H1 (cell line): ENCODE measurements around the gene RPS5. TPM values are rescaled to one million over a fixed set of nuclear protein-coding genes. Genes with fewer than 3 reads are reported as not detected.

ENCODE experiments used
- CTCF ChIA-PET: fragments of 300-600 bp; sonication (Branson Sonifier 250); formaldehyde crosslinking; loops from one replicate; lab custom pipeline; 2021; ENCODE audit not compliant: partially characterized antibody; lab: Charles Lee
- POLR2A ChIA-PET: fragments of 300-600 bp; sonication (Branson Sonifier 250); formaldehyde crosslinking; loops from one replicate; lab custom pipeline; 2021; ENCODE audit warnings: inconsistent platforms; ENCODE audit not compliant: partially characterized antibody; lab: Charles Lee
- DNase-seq, 2 experiments: peaks; one replicate each; pipeline versions ENCODE4 v3.0.0 to v3.0.0-alpha.2; 2010 to 2022; ENCODE audit warnings: low spot score in 2 of 2, low read depth in 1 of 2, mixed read lengths in 1 of 2
- FAIRE-seq: peaks from 2 replicates; lab custom pipeline; 2011; peaks lifted over from hg19 to GRCh38; lab: Jason Lieb, UNC
- H2AFZ ChIP-seq: 2 replicates; pipeline ENCODE4 v1.8.1; 2012; ENCODE audit warnings: low read length, inconsistent platforms
- H2AK5ac ChIP-seq: 2 replicates; pipeline ENCODE4 v1.6.1; 2013; ENCODE audit warnings: low read depth, low read length
- H2BK120ac ChIP-seq: replicated peaks from 2 replicates; pipeline ENCODE3; 2013; ENCODE audit warnings: low read depth, low read length, inconsistent platforms
- H2BK12ac ChIP-seq: 2 replicates; pipeline ENCODE4 v1.6.1; 2013; ENCODE audit warnings: low read depth, low read length
- H2BK15ac ChIP-seq: 2 replicates; pipeline ENCODE4 v1.6.1; 2013; ENCODE audit warnings: low read length
- H2BK20ac ChIP-seq: 2 replicates; pipeline ENCODE4 v1.6.1; 2013; ENCODE audit warnings: low read length
- H2BK5ac ChIP-seq: 2 replicates; pipeline ENCODE4 v1.6.1; 2013; ENCODE audit warnings: low read depth, low read length
- H3K14ac ChIP-seq: 2 replicates; pipeline ENCODE4 v1.6.1; 2013; ENCODE audit warnings: inconsistent platforms; ENCODE audit not compliant: insufficient read length
- H3K18ac ChIP-seq: 2 replicates; pipeline ENCODE4 v1.6.1; 2013; ENCODE audit warnings: low read length; ENCODE audit errors: extremely low read depth
- H3K23ac ChIP-seq: 2 replicates; pipeline ENCODE4 v1.6.1; 2013; ENCODE audit warnings: inconsistent platforms; ENCODE audit not compliant: insufficient read length
- H3K23me2 ChIP-seq: 2 replicates; pipeline ENCODE4 v1.6.1; 2013; ENCODE audit warnings: low read depth, low read length
- H3K27ac ChIP-seq: 2 replicates; pipeline ENCODE4 v1.6.1; 2011; ENCODE audit warnings: low read depth, low read length, inconsistent platforms
- H3K27me3 ChIP-seq, 4 experiments: replicated peaks in 1 of 4; 1 replicate in 1 of 4; 2 replicates in 3 of 4; pipeline versions ENCODE4 v1.6.1 to v1.8.1; 2011 to 2013; ENCODE audit warnings: low read length in 3 of 4, mild to moderate bottlenecking in 3 of 4, inconsistent platforms in 2 of 4, mixed read lengths in 2 of 4, moderate library complexity in 1 of 4; ENCODE audit not compliant: control insufficient read depth in 3 of 4, insufficient read depth in 3 of 4; ENCODE audit errors: extremely low read depth in 1 of 4
- H3K36me3 ChIP-seq, 4 experiments: 2 replicates each; pipeline versions ENCODE4 v1.6.1 to v1.8.1; 2011 to 2013; ENCODE audit warnings: mild to moderate bottlenecking in 4 of 4, low read length in 3 of 4, moderate library complexity in 2 of 4, control low read depth in 1 of 4, inconsistent platforms in 1 of 4; ENCODE audit not compliant: insufficient read depth in 4 of 4, control insufficient read depth in 2 of 4
- H3K4ac ChIP-seq: replicated peaks from 2 replicates; pipeline ENCODE3; 2013; ENCODE audit warnings: low read length, low read depth, mixed read lengths, inconsistent platforms; ENCODE audit not compliant: insufficient read length
- H3K4me1 ChIP-seq, 4 experiments: replicated peaks in 1 of 4; 1 replicate in 1 of 4; 2 replicates in 3 of 4; pipeline versions ENCODE4 v1.6.1 to v1.8.1; 2011 to 2013; ENCODE audit warnings: low read length in 3 of 4, inconsistent platforms in 2 of 4, mixed read lengths in 1 of 4; ENCODE audit not compliant: insufficient read depth in 4 of 4, control insufficient read depth in 3 of 4
- H3K4me2 ChIP-seq, 2 experiments: 2 replicates each; pipeline versions ENCODE4 v1.6.1 to v1.8.1; 2011 to 2013; ENCODE audit warnings: low read depth in 2 of 2, low read length in 2 of 2, control low read depth in 1 of 2, inconsistent platforms in 1 of 2, mild to moderate bottlenecking in 1 of 2; ENCODE audit not compliant: insufficient read depth in 1 of 2
- H3K4me3 ChIP-seq, 4 experiments: fragments of 200-600, 300-600 bp in 1 of 4; sonication (generic), shearing (Covaris generic), sonication (Bioruptor Twin) in 1 of 4; 2 replicates each; pipeline versions ENCODE4 v1.5.1 to v1.8.1; 2011 to 2016; ENCODE audit warnings: low read length in 4 of 4, low read depth in 3 of 4, control low read depth in 2 of 4, inconsistent platforms in 2 of 4, mild to moderate bottlenecking in 2 of 4, mixed read lengths in 1 of 4, moderate library complexity in 1 of 4; ENCODE audit not compliant: insufficient read depth in 2 of 4; ENCODE audit errors: extremely low read depth in 1 of 4
- H3K56ac ChIP-seq: replicated peaks from 2 replicates; pipeline ENCODE3; 2013; ENCODE audit warnings: low read depth, mild to moderate bottlenecking, mixed read lengths, low read length, inconsistent platforms; ENCODE audit not compliant: insufficient read length
- H3K79me1 ChIP-seq: 2 replicates; pipeline ENCODE4 v1.6.1; 2013; ENCODE audit warnings: low read depth, low read length, control low read depth
- H3K79me2 ChIP-seq, 2 experiments: 2 replicates each; pipeline versions ENCODE4 v1.6.1 to v1.8.1; 2012 to 2013; ENCODE audit warnings: low read length in 2 of 2, mild to moderate bottlenecking in 2 of 2, inconsistent platforms in 1 of 2; ENCODE audit not compliant: insufficient read depth in 2 of 2, control insufficient read depth in 1 of 2
- H3K9ac ChIP-seq, 4 experiments: replicated peaks in 1 of 4; 1 replicate in 1 of 4; 2 replicates in 3 of 4; pipeline versions ENCODE4 v1.6.1 to v1.8.1; 2011 to 2013; ENCODE audit warnings: low read depth in 3 of 4, low read length in 3 of 4, control low read depth in 2 of 4, mild to moderate bottlenecking in 2 of 4, moderate library complexity in 2 of 4, inconsistent platforms in 1 of 4; ENCODE audit errors: extremely low read depth in 1 of 4
- H3K9me3 ChIP-seq, 2 experiments: 2 replicates each; pipeline versions ENCODE4 v1.6.1 to v1.8.1; 2012 to 2013; ENCODE audit warnings: mild to moderate bottlenecking in 2 of 2, moderate library complexity in 2 of 2, control low read depth in 1 of 2, inconsistent platforms in 1 of 2, low read depth in 1 of 2, low read length in 1 of 2, mixed read lengths in 1 of 2; ENCODE audit not compliant: insufficient read depth in 2 of 2
- H4K20me1 ChIP-seq, 2 experiments: replicated peaks in 1 of 2; 2 replicates each; pipeline versions ENCODE3 to v1.8.1; 2011 to 2013; ENCODE audit warnings: inconsistent platforms in 2 of 2, low read length in 2 of 2, mild to moderate bottlenecking in 1 of 2; ENCODE audit not compliant: insufficient read depth in 2 of 2, control insufficient read depth in 1 of 2
- H4K5ac ChIP-seq: 2 replicates; pipeline ENCODE4 v1.6.1; 2013; ENCODE audit warnings: low read length, low read depth, mixed read lengths, inconsistent platforms; ENCODE audit not compliant: insufficient read length
- H4K8ac ChIP-seq: 2 replicates; pipeline ENCODE4 v1.8.0; 2013; ENCODE audit warnings: mild to moderate bottlenecking, moderate library complexity, low read length, inconsistent platforms; ENCODE audit not compliant: insufficient read depth; ENCODE audit errors: extremely low read depth
- H4K91ac ChIP-seq: replicated peaks from 2 replicates; pipeline ENCODE3; 2013; ENCODE audit warnings: low read length, mixed read lengths, inconsistent platforms; ENCODE audit not compliant: insufficient read length
- BACH1 ChIP-seq: IDR thresholded peaks from 2 replicates; pipeline ENCODE4 v1.6.1; 2012; ENCODE audit warnings: low read length, improper control_type of control experiment
- CHD1 ChIP-seq: IDR thresholded peaks from 2 replicates; pipeline ENCODE4 v1.6.1; 2012; ENCODE audit warnings: low read depth, low read length, improper control_type of control experiment
- CTBP2 ChIP-seq: IDR thresholded peaks from 2 replicates; pipeline ENCODE4 v1.7.0; 2011; ENCODE audit warnings: borderline replicate concordance, mild to moderate bottlenecking, moderate library complexity, mixed read lengths, low read length; ENCODE audit not compliant: insufficient read depth, insufficient read length
- GABPA ChIP-seq: IDR thresholded peaks from 2 replicates; pipeline ENCODE4 v1.6.1; 2011; ENCODE audit warnings: mild to moderate bottlenecking, low read length, moderate library complexity, borderline replicate concordance; ENCODE audit not compliant: insufficient read depth
- GTF2F1 ChIP-seq: IDR thresholded peaks from 2 replicates; pipeline ENCODE4 v1.6.1; 2012; ENCODE audit warnings: low read depth, low read length, improper control_type of control experiment, borderline replicate concordance
- HDAC2 ChIP-seq, 2 experiments: fragments of 300-600 bp in 1 of 2; sonication (generic) in 1 of 2; IDR thresholded peaks; 2 replicates each; pipeline ENCODE4 v1.6.1; 2011 to 2012; ENCODE audit warnings: low read depth in 2 of 2, low read length in 2 of 2, mild to moderate bottlenecking in 2 of 2, moderate library complexity in 2 of 2, borderline replicate concordance in 1 of 2, inconsistent platforms in 1 of 2
- KDM4A ChIP-seq: IDR thresholded peaks from one replicate; pipeline ENCODE4 v1.7.1; 2012; ENCODE audit warnings: low read depth, mild to moderate bottlenecking, moderate library complexity, low read length, inconsistent platforms; ENCODE audit not compliant: severe bottlenecking
- WGBS, 2 experiments: shearing (Covaris generic) in 1 of 2; methylation state at CpG; one replicate each; pipeline versions ENCODE4 v1.1.6 to v1.1.7; 2013 to 2015; ENCODE audit warnings: low lambda C conversion rate in 2 of 2, mixed read lengths in 2 of 2, inconsistent platforms in 1 of 2, low coverage in 1 of 2, missing lambda C conversion rate in 1 of 2; ENCODE audit not compliant: insufficient replicate concordance in 2 of 2, insufficient coverage in 1 of 2, insufficient read length in 1 of 2; ENCODE audit errors: extremely low coverage in 1 of 2, missing lambda C conversion rate in 1 of 2; 5-methylcytosine and 5-hydroxymethylcytosine counted together
- polyA plus RNA-seq, 7 experiments: library from polyadenylated mRNA; depleted of rRNA in 3 of 7; stranded (reverse) in 5 of 7; unstranded in 2 of 7; fragments of >200 nt in 5 of 7; fragments of 200-250 nt in 2 of 7; gene quantifications; 1 replicate in 5 of 7; 2 replicates in 1 of 7; 4 replicates in 1 of 7; pipeline versions ENCODE4 v1.2.1 to v1.2.3, GENCODE V29; 2011 to 2013; ENCODE audit warnings: missing spikeins in 2 of 7, mixed read lengths in 2 of 7
- total RNA-seq: library from RNA; stranded (reverse); fragmentation: NEBNext Ultra II Directional; extraction: Animal tissue kit (Norgen Biotek cat#: 25700); gene quantifications from 2 replicates; pipeline ENCODE4 v1.2.1, GENCODE V29; 2021
- TF ChIP-seq, protein P1 (sequence below): IDR thresholded peaks from 2 replicates; pipeline ENCODE4 v1.6.1; 2012; ENCODE audit warnings: low read length, inconsistent platforms

RPS5 gene
- total and polyA plus RNA-seq, 2 of the 8 experiments (the other 6 are each of a cell fraction or from before 2014, with no cell fraction given): 1,557 to 5,731 TPM

DNA sequence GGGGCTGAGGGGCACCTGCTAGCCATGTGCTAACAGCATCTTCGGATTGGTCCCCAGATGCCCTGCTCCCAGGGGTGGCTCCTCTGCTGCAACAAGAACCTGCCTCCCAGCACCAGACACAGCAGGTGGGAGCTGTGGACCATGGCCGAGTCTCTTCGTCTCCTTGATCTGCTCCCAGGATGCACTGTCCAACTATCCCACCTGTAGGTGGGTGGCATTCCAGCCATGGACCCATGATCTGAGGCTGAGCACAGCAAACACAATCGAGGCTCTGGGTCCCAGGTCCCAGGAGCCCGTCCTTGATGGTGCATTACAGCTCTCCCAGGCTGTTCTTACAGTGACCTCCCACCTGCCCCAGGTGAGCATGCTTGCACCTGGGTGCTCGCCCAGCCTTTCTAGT lies 7.8 kb upstream of the RPS5 start:
- peaks cover 0 to 4% (median 2%) of the 10 kb centered on the region in 4 experiments; a peak in 2 of 7 replicates for H3K4me1 ChIP-seq
- H3K56ac ChIP-seq: no peak overlapping the region
- H3K36me3 ChIP-seq: no peaks in the 10 kb centered on the region
- H2AFZ ChIP-seq: no peak overlapping the region
- ChIA-PET CTCF (interaction anchor here (1.0 to 1.7 kb wide), 4 partner anchors 8 to 17 kb away, joined by 4 to 6 read pairs (median 4); partner anchors contain the start of gene ZNF497), POLR2A (interaction anchor here (1.1 to 8.5 kb wide), 5 partner anchors 9 to 165 kb away, joined by 3 to 94 read pairs (median 8); partner anchors contain the start of genes TRIM28 and ZNF497)
- H2BK5ac ChIP-seq: no peak overlapping the region
- H3K9me3 ChIP-seq: no peaks in the 10 kb centered on the region
- no peak overlapping the region for H4K5ac ChIP-seq
- no peak overlapping the region; a peak in 1 of 4 replicates for H3K4me2 ChIP-seq
- H2AK5ac ChIP-seq: no peak overlapping the region
- H3K14ac ChIP-seq: no peak overlapping the region
- peaks cover 0 to 5% of the 10 kb centered on the region in 2 experiments for H4K20me1 ChIP-seq
- H3K9ac ChIP-seq: no peak overlapping the region
- DNase-seq (no peak), FAIRE-seq (no peak)
- WGBS, 2 experiments: 86% methylated on average over 5 of the region's 6 CpGs; no CpG with 5 or more reads in 1 of the 2 experiments
- no peaks in the 10 kb centered on the region; a peak in 1 of 4 replicates for H3K79me2 ChIP-seq
- H2BK12ac ChIP-seq: no peak overlapping the region
- no peak overlapping the region for H2BK120ac ChIP-seq
- no peak overlapping the region for H4K91ac ChIP-seq
- H3K27ac ChIP-seq: no peak overlapping the region
- no peak overlapping the region for H3K23ac ChIP-seq
- H4K8ac ChIP-seq: no peak overlapping the region; the same call in 1 of the 2 replicates
- H3K23me2 ChIP-seq: peaks cover 7% of the 10 kb centered on the region
- H3K79me1 ChIP-seq: no peaks in the 10 kb centered on the region; the same call in 1 of the 2 replicates
- no peak overlapping the region for H3K18ac ChIP-seq
- no peak overlapping the region for H2BK20ac ChIP-seq
- no peak overlapping the region for H3K4ac ChIP-seq
- no peaks in the 10 kb centered on the region for H3K27me3 ChIP-seq
- H2BK15ac ChIP-seq: no peak overlapping the region
- H3K4me3 ChIP-seq: no peak overlapping the region
- TF ChIP-seq BACH1: no peak
- TF ChIP-seq CTBP2: no peak
- TF ChIP-seq KDM4A: no peak
- no peak for TF ChIP-seq GTF2F1
- TF ChIP-seq, protein P1, sequence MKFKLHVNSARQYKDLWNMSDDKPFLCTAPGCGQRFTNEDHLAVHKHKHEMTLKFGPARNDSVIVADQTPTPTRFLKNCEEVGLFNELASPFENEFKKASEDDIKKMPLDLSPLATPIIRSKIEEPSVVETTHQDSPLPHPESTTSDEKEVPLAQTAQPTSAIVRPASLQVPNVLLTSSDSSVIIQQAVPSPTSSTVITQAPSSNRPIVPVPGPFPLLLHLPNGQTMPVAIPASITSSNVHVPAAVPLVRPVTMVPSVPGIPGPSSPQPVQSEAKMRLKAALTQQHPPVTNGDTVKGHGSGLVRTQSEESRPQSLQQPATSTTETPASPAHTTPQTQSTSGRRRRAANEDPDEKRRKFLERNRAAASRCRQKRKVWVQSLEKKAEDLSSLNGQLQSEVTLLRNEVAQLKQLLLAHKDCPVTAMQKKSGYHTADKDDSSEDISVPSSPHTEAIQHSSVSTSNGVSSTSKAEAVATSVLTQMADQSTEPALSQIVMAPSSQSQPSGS: no peak
- no peak for TF ChIP-seq GABPA
- no peak for TF ChIP-seq CHD1
- TF ChIP-seq HDAC2 (IDR thresholded peaks at IDR 0.05; ENCODE audit: borderline replicate concordance in 1 of 2, low read depth in 2 of 2, low read length in 2 of 2): no peak
